Endothelial cell of umbilical vein (primary cell): ENCODE measurements around the gene HOXA9. TPM values are rescaled to one million over a fixed set of nuclear protein-coding genes. Genes with fewer than 3 reads are reported as not detected.

Source experiments
- BruUV-seq: library from RNA; stranded (reverse); fragments of 400-500 nt; replicated peaks from 2 replicates; lab custom pipeline; 2021; lab: Mats Ljungman, UMichigan
- CTCF ChIA-PET: fragments of 300-600, 350-600 bp; sonication (Branson Sonifier 250); formaldehyde crosslinking; loops from one replicate; lab custom pipeline; 2021; ENCODE audit warnings: antibody characterized with exemption, inconsistent platforms; lab: Charles Lee
- POLR2A ChIA-PET: fragments of 300-600, 350-600 bp; sonication (Branson Sonifier 250); formaldehyde crosslinking; loops from one replicate; lab custom pipeline; 2021; ENCODE audit warnings: antibody characterized with exemption, inconsistent platforms; lab: Charles Lee
- DNase-seq: peaks from one replicate; pipeline ENCODE4 v3.0.0-alpha.2; 2011; ENCODE audit warnings: low read depth, low spot score
- FAIRE-seq: peaks from 2 replicates; lab custom pipeline; 2011; peaks lifted over from hg19 to GRCh38; lab: Jason Lieb, UNC
- H2AFZ ChIP-seq: 2 replicates; pipeline ENCODE4 v1.6.0; 2012; ENCODE audit warnings: low read depth, low read length, control low read depth, inconsistent platforms
- H3K27ac ChIP-seq: 2 replicates; pipeline ENCODE4 v1.5.1; 2011; ENCODE audit warnings: low read depth, mild to moderate bottlenecking, control low read depth, low read length, moderate library complexity; ENCODE audit not compliant: insufficient read depth
- H3K27me3 ChIP-seq, 2 experiments: 2 replicates each; pipeline versions ENCODE4 v1.6.0 to v1.6.1; 2011; ENCODE audit warnings: low read length in 2 of 2, mixed read lengths in 1 of 2; ENCODE audit not compliant: control insufficient read depth in 2 of 2, insufficient read depth in 2 of 2
- H3K36me3 ChIP-seq, 2 experiments: 2 replicates in 1 of 2; 3 replicates in 1 of 2; pipeline ENCODE4 v1.5.1; 2011; ENCODE audit warnings: low read length in 2 of 2, mild to moderate bottlenecking in 1 of 2, moderate library complexity in 1 of 2; ENCODE audit not compliant: control insufficient read depth in 2 of 2, insufficient read depth in 2 of 2; ENCODE audit errors: extremely low read depth in 1 of 2
- H3K4me1 ChIP-seq: 3 replicates; pipeline ENCODE4 v1.5.1; 2011; ENCODE audit warnings: mild to moderate bottlenecking, low read length; ENCODE audit not compliant: control insufficient read depth, insufficient read depth; ENCODE audit errors: extremely low read depth
- H3K4me2 ChIP-seq: 2 replicates; pipeline ENCODE4 v1.6.1; 2011; ENCODE audit warnings: low read length, control low read depth, mixed read lengths; ENCODE audit not compliant: insufficient read depth
- H3K4me3 ChIP-seq, 3 experiments: fragments of 200-600 bp in 1 of 3; sonication (generic), shearing (Covaris generic) in 1 of 3; replicated peaks in 1 of 3; 2 replicates each; pipeline ENCODE4 v1.5.1; 2011 to 2016; ENCODE audit warnings: control low read depth in 3 of 3, low read length in 3 of 3, mild to moderate bottlenecking in 2 of 3, inconsistent platforms in 1 of 3, low read depth in 1 of 3, moderate library complexity in 1 of 3; ENCODE audit not compliant: insufficient read depth in 1 of 3
- H3K79me2 ChIP-seq: 2 replicates; pipeline ENCODE4 v1.6.0; 2012; ENCODE audit warnings: low read length, inconsistent platforms; ENCODE audit not compliant: control insufficient read depth, insufficient read depth
- H3K9ac ChIP-seq: replicated peaks from 2 replicates; pipeline ENCODE3; 2011; ENCODE audit warnings: low read length, control low read depth; ENCODE audit not compliant: insufficient read depth; ENCODE audit errors: extremely low read depth
- H3K9me1 ChIP-seq: replicated peaks from 3 replicates; pipeline ENCODE4 v1.6.0; 2011; ENCODE audit warnings: mild to moderate bottlenecking, low read length; ENCODE audit not compliant: control insufficient read depth, insufficient read depth; ENCODE audit errors: extremely low read depth
- H3K9me3 ChIP-seq: replicated peaks from 2 replicates; pipeline ENCODE4 v1.5.1; 2012; ENCODE audit warnings: low read length, inconsistent platforms; ENCODE audit not compliant: control insufficient read depth, insufficient read depth
- H4K20me1 ChIP-seq: replicated peaks from 2 replicates; pipeline ENCODE3; 2011; ENCODE audit warnings: mild to moderate bottlenecking, low read length; ENCODE audit not compliant: control insufficient read depth, insufficient read depth; ENCODE audit errors: extremely low read depth
- EZH2 ChIP-seq: IDR thresholded peaks from 2 replicates; pipeline ENCODE4 v1.6.1; 2012; ENCODE audit warnings: borderline replicate concordance, low read depth, mild to moderate bottlenecking, moderate library complexity, low read length, inconsistent platforms; ENCODE audit not compliant: severe bottlenecking
- FOS ChIP-seq: IDR thresholded peaks from 2 replicates; pipeline ENCODE4 v1.6.1; 2011; ENCODE audit warnings: mild to moderate bottlenecking, low read length, moderate library complexity, borderline replicate concordance; ENCODE audit not compliant: insufficient read depth
- GATA2 ChIP-seq: IDR thresholded peaks from 2 replicates; pipeline ENCODE4 v1.7.0; 2011; ENCODE audit warnings: low read depth, mild to moderate bottlenecking, moderate library complexity, mixed read lengths, low read length; ENCODE audit not compliant: insufficient read length, insufficient read depth
- JUN ChIP-seq: IDR thresholded peaks from 2 replicates; pipeline ENCODE4 v1.6.1; 2011; ENCODE audit warnings: borderline replicate concordance, low read depth; ENCODE audit not compliant: insufficient read length, insufficient read depth
- MYC ChIP-seq: IDR thresholded peaks from one replicate; pipeline ENCODE4 v1.6.1; 2011; ENCODE audit warnings: mild to moderate bottlenecking, low read depth, low read length
- POLR2A ChIP-seq: IDR thresholded peaks from 2 replicates; pipeline ENCODE4 v1.6.1; 2012; ENCODE audit warnings: low read depth, mild to moderate bottlenecking, control low read depth, low read length
- POLR2AphosphoS5 ChIP-seq: IDR thresholded peaks from 2 replicates; pipeline ENCODE4 v1.6.1; 2012; ENCODE audit warnings: low read depth, mild to moderate bottlenecking, control low read depth, low read length, moderate library complexity; ENCODE audit not compliant: insufficient read depth
- dilution Hi-C: fragments of 300-500 bp; cut with MboI; formaldehyde crosslinking; loops from one replicate; pipeline ENCODE4 v1.15.0; 2019; ENCODE audit warnings: low sequenced_read_pairs; ENCODE audit not compliant: extremely low pct_ligation_motif_present
- intact Hi-C: fragments of 100-400 bp; cut with micrococcal nuclease; formaldehyde crosslinking; loops from one replicate; pipeline ENCODE4 v1.10.0; 2022
- polyA plus RNA-seq, 4 experiments: library from polyadenylated mRNA; depleted of rRNA in 3 of 4; stranded (reverse) in 3 of 4; unstranded in 1 of 4; fragments of >200 nt; gene quantifications; 2 replicates each; pipeline versions ENCODE4 v1.2.1 to v1.2.3, GENCODE V29; 2011 to 2012; ENCODE audit warnings: missing spikeins in 1 of 4
- total RNA-seq: library from RNA; stranded (reverse); gene quantifications from 2 replicates; pipeline ENCODE4 v1.2.3, GENCODE V29; 2021
- TF ChIP-seq, protein P1 (sequence below): IDR thresholded peaks from 2 replicates; pipeline ENCODE4 v1.6.1; 2011; ENCODE audit not compliant: insufficient read depth, insufficient read length
- TF ChIP-seq, protein P2 (sequence below), 2 donors: IDR thresholded peaks; 1 replicate in 1 of 2; 2 replicates in 1 of 2; pipeline ENCODE4 v1.5.1; 2011; ENCODE audit warnings: low read length in 2 of 2, mild to moderate bottlenecking in 2 of 2, moderate library complexity in 2 of 2, control low read depth in 1 of 2, inconsistent platforms in 1 of 2, low read depth in 1 of 2; ENCODE audit not compliant: insufficient read depth in 1 of 2; ENCODE audit errors: extremely low read depth in 1 of 2

Gene HOXA9
- total and polyA plus RNA-seq, 2 donors (not counting 3 experiments of a cell fraction or from before 2014, with no cell fraction given), result 47.2 to 61.6 TPM

DNA sequence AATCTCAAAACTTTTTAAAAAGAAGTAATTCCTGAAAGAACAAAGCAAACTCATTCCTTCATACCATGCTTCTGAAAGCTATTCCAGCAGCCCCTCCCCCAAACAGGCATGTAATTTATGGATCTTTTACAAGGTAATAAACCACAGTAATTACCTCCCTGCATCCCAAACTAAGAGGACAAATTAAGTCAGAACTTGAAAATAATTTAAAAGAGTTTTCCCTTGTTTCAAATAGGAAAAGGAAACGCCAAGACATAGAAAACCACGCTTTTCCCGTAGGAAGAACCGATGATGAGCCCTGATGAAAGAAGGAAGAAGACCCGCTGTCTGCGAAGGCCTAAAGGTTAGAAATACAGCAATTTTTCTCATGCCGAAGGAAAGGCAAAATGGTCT is 43.7 kb downstream of the HOXA9 start:
- peaks cover 94% of the 10 kb centered on the region for H3K4me1 ChIP-seq
- no peaks in the 10 kb centered on the region for H3K9me3 ChIP-seq
- peaks cover 70% of the 10 kb centered on the region for H3K79me2 ChIP-seq
- dilution Hi-C loops (no loop called here), intact Hi-C loops (no loop called here)
- no peaks in the 10 kb centered on the region for H3K27me3 ChIP-seq
- H3K9ac ChIP-seq, result peak overlapping the region; percentile 81
- POLR2A ChIA-PET, result interaction anchor here (1.2 to 1.5 kb wide), 2 partner anchors 22 to 24 kb away, joined by 4 read pairs; no protein-coding TSS in a partner anchor
- CTCF ChIA-PET, result interaction anchor here (0.8 to 9.1 kb wide), 2 partner anchors 15 to 40 kb away, joined by 3 to 70 read pairs; no protein-coding TSS in a partner anchor
- H3K27ac ChIP-seq, result peak overlapping the region; percentile 96
- no peak overlapping the region for H2AFZ ChIP-seq
- H4K20me1 ChIP-seq, result no peaks in the 10 kb centered on the region
- no peaks in the 10 kb centered on the region for H3K9me1 ChIP-seq
- FAIRE-seq, result no peak
- TF ChIP-seq EZH2 (no peak), GATA2 (no peak), POLR2A (no peak), JUN (no peak), FOS (no peak), POLR2AphosphoS5 (no peak), MYC (no peak)
- TF ChIP-seq, protein P1, sequence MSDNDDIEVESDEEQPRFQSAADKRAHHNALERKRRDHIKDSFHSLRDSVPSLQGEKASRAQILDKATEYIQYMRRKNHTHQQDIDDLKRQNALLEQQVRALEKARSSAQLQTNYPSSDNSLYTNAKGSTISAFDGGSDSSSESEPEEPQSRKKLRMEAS, result no peak
- TF ChIP-seq, protein P2, sequence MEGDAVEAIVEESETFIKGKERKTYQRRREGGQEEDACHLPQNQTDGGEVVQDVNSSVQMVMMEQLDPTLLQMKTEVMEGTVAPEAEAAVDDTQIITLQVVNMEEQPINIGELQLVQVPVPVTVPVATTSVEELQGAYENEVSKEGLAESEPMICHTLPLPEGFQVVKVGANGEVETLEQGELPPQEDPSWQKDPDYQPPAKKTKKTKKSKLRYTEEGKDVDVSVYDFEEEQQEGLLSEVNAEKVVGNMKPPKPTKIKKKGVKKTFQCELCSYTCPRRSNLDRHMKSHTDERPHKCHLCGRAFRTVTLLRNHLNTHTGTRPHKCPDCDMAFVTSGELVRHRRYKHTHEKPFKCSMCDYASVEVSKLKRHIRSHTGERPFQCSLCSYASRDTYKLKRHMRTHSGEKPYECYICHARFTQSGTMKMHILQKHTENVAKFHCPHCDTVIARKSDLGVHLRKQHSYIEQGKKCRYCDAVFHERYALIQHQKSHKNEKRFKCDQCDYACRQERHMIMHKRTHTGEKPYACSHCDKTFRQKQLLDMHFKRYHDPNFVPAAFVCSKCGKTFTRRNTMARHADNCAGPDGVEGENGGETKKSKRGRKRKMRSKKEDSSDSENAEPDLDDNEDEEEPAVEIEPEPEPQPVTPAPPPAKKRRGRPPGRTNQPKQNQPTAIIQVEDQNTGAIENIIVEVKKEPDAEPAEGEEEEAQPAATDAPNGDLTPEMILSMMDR (IDR thresholded peaks at IDR 0.05; ENCODE audit: extremely low read depth in 1 of 2, insufficient read depth in 1 of 2, low read depth in 1 of 2, low read length in 2 of 2), result no peak
- peak overlapping the region; percentile 92 for H3K4me2 ChIP-seq
- no peak for DNase-seq
- peak overlapping the region in 2 of 3 experiments; percentile 9 to 68 for H3K4me3 ChIP-seq
- no TSS peak for BruUV-seq
- H3K36me3 ChIP-seq, result no peaks in the 10 kb centered on the region
